H1 (cell line): ENCODE measurements around the gene GPD1L. TPM values are rescaled to one million over a fixed set of nuclear protein-coding genes. Genes with fewer than 3 reads are reported as not detected.
"Not testable (repeated sequence)": the region's sequence is repeated elsewhere in the genome, so short reads cannot be mapped to it uniquely, and the experiment has no call there.

ENCODE experiments used
- CTCF ChIA-PET: fragments of 300-600 bp; sonication (Branson Sonifier 250); formaldehyde crosslinking; loops from one replicate; lab custom pipeline; 2021; ENCODE audit not compliant: partially characterized antibody; lab: Charles Lee
- POLR2A ChIA-PET: fragments of 300-600 bp; sonication (Branson Sonifier 250); formaldehyde crosslinking; loops from one replicate; lab custom pipeline; 2021; ENCODE audit warnings: inconsistent platforms; ENCODE audit not compliant: partially characterized antibody; lab: Charles Lee
- DNase-seq, 2 experiments: peaks; one replicate each; pipeline versions ENCODE4 v3.0.0 to v3.0.0-alpha.2; 2010 to 2022; ENCODE audit warnings: low spot score in 2 of 2, low read depth in 1 of 2, mixed read lengths in 1 of 2
- FAIRE-seq: peaks from 2 replicates; lab custom pipeline; 2011; peaks lifted over from hg19 to GRCh38; lab: Jason Lieb, UNC
- H2AFZ ChIP-seq: 2 replicates; pipeline ENCODE4 v1.8.1; 2012; ENCODE audit warnings: low read length, inconsistent platforms
- H2AK5ac ChIP-seq: 2 replicates; pipeline ENCODE4 v1.6.1; 2013; ENCODE audit warnings: low read depth, low read length
- H2BK120ac ChIP-seq: replicated peaks from 2 replicates; pipeline ENCODE3; 2013; ENCODE audit warnings: low read depth, low read length, inconsistent platforms
- H2BK12ac ChIP-seq: 2 replicates; pipeline ENCODE4 v1.6.1; 2013; ENCODE audit warnings: low read depth, low read length
- H2BK15ac ChIP-seq: 2 replicates; pipeline ENCODE4 v1.6.1; 2013; ENCODE audit warnings: low read length
- H2BK20ac ChIP-seq: 2 replicates; pipeline ENCODE4 v1.6.1; 2013; ENCODE audit warnings: low read length
- H2BK5ac ChIP-seq: 2 replicates; pipeline ENCODE4 v1.6.1; 2013; ENCODE audit warnings: low read depth, low read length
- H3K14ac ChIP-seq: 2 replicates; pipeline ENCODE4 v1.6.1; 2013; ENCODE audit warnings: inconsistent platforms; ENCODE audit not compliant: insufficient read length
- H3K18ac ChIP-seq: 2 replicates; pipeline ENCODE4 v1.6.1; 2013; ENCODE audit warnings: low read length; ENCODE audit errors: extremely low read depth
- H3K23ac ChIP-seq: 2 replicates; pipeline ENCODE4 v1.6.1; 2013; ENCODE audit warnings: inconsistent platforms; ENCODE audit not compliant: insufficient read length
- H3K23me2 ChIP-seq: 2 replicates; pipeline ENCODE4 v1.6.1; 2013; ENCODE audit warnings: low read depth, low read length
- H3K27ac ChIP-seq: 2 replicates; pipeline ENCODE4 v1.6.1; 2011; ENCODE audit warnings: low read depth, low read length, inconsistent platforms
- H3K27me3 ChIP-seq, 4 experiments: replicated peaks in 1 of 4; 1 replicate in 1 of 4; 2 replicates in 3 of 4; pipeline versions ENCODE4 v1.6.1 to v1.8.1; 2011 to 2013; ENCODE audit warnings: low read length in 3 of 4, mild to moderate bottlenecking in 3 of 4, inconsistent platforms in 2 of 4, mixed read lengths in 2 of 4, moderate library complexity in 1 of 4; ENCODE audit not compliant: control insufficient read depth in 3 of 4, insufficient read depth in 3 of 4; ENCODE audit errors: extremely low read depth in 1 of 4
- H3K36me3 ChIP-seq, 4 experiments: 2 replicates each; pipeline versions ENCODE4 v1.6.1 to v1.8.1; 2011 to 2013; ENCODE audit warnings: mild to moderate bottlenecking in 4 of 4, low read length in 3 of 4, moderate library complexity in 2 of 4, control low read depth in 1 of 4, inconsistent platforms in 1 of 4; ENCODE audit not compliant: insufficient read depth in 4 of 4, control insufficient read depth in 2 of 4
- H3K4ac ChIP-seq: replicated peaks from 2 replicates; pipeline ENCODE3; 2013; ENCODE audit warnings: low read length, low read depth, mixed read lengths, inconsistent platforms; ENCODE audit not compliant: insufficient read length
- H3K4me1 ChIP-seq, 4 experiments: replicated peaks in 1 of 4; 1 replicate in 1 of 4; 2 replicates in 3 of 4; pipeline versions ENCODE4 v1.6.1 to v1.8.1; 2011 to 2013; ENCODE audit warnings: low read length in 3 of 4, inconsistent platforms in 2 of 4, mixed read lengths in 1 of 4; ENCODE audit not compliant: insufficient read depth in 4 of 4, control insufficient read depth in 3 of 4
- H3K4me2 ChIP-seq, 2 experiments: 2 replicates each; pipeline versions ENCODE4 v1.6.1 to v1.8.1; 2011 to 2013; ENCODE audit warnings: low read depth in 2 of 2, low read length in 2 of 2, control low read depth in 1 of 2, inconsistent platforms in 1 of 2, mild to moderate bottlenecking in 1 of 2; ENCODE audit not compliant: insufficient read depth in 1 of 2
- H3K4me3 ChIP-seq, 4 experiments: fragments of 200-600, 300-600 bp in 1 of 4; sonication (generic), shearing (Covaris generic), sonication (Bioruptor Twin) in 1 of 4; 2 replicates each; pipeline versions ENCODE4 v1.5.1 to v1.8.1; 2011 to 2016; ENCODE audit warnings: low read length in 4 of 4, low read depth in 3 of 4, control low read depth in 2 of 4, inconsistent platforms in 2 of 4, mild to moderate bottlenecking in 2 of 4, mixed read lengths in 1 of 4, moderate library complexity in 1 of 4; ENCODE audit not compliant: insufficient read depth in 2 of 4; ENCODE audit errors: extremely low read depth in 1 of 4
- H3K56ac ChIP-seq: replicated peaks from 2 replicates; pipeline ENCODE3; 2013; ENCODE audit warnings: low read depth, mild to moderate bottlenecking, mixed read lengths, low read length, inconsistent platforms; ENCODE audit not compliant: insufficient read length
- H3K79me1 ChIP-seq: 2 replicates; pipeline ENCODE4 v1.6.1; 2013; ENCODE audit warnings: low read depth, low read length, control low read depth
- H3K79me2 ChIP-seq, 2 experiments: 2 replicates each; pipeline versions ENCODE4 v1.6.1 to v1.8.1; 2012 to 2013; ENCODE audit warnings: low read length in 2 of 2, mild to moderate bottlenecking in 2 of 2, inconsistent platforms in 1 of 2; ENCODE audit not compliant: insufficient read depth in 2 of 2, control insufficient read depth in 1 of 2
- H3K9ac ChIP-seq, 4 experiments: replicated peaks in 1 of 4; 1 replicate in 1 of 4; 2 replicates in 3 of 4; pipeline versions ENCODE4 v1.6.1 to v1.8.1; 2011 to 2013; ENCODE audit warnings: low read depth in 3 of 4, low read length in 3 of 4, control low read depth in 2 of 4, mild to moderate bottlenecking in 2 of 4, moderate library complexity in 2 of 4, inconsistent platforms in 1 of 4; ENCODE audit errors: extremely low read depth in 1 of 4
- H3K9me3 ChIP-seq, 2 experiments: 2 replicates each; pipeline versions ENCODE4 v1.6.1 to v1.8.1; 2012 to 2013; ENCODE audit warnings: mild to moderate bottlenecking in 2 of 2, moderate library complexity in 2 of 2, control low read depth in 1 of 2, inconsistent platforms in 1 of 2, low read depth in 1 of 2, low read length in 1 of 2, mixed read lengths in 1 of 2; ENCODE audit not compliant: insufficient read depth in 2 of 2
- H4K20me1 ChIP-seq, 2 experiments: replicated peaks in 1 of 2; 2 replicates each; pipeline versions ENCODE3 to v1.8.1; 2011 to 2013; ENCODE audit warnings: inconsistent platforms in 2 of 2, low read length in 2 of 2, mild to moderate bottlenecking in 1 of 2; ENCODE audit not compliant: insufficient read depth in 2 of 2, control insufficient read depth in 1 of 2
- H4K5ac ChIP-seq: 2 replicates; pipeline ENCODE4 v1.6.1; 2013; ENCODE audit warnings: low read length, low read depth, mixed read lengths, inconsistent platforms; ENCODE audit not compliant: insufficient read length
- H4K8ac ChIP-seq: 2 replicates; pipeline ENCODE4 v1.8.0; 2013; ENCODE audit warnings: mild to moderate bottlenecking, moderate library complexity, low read length, inconsistent platforms; ENCODE audit not compliant: insufficient read depth; ENCODE audit errors: extremely low read depth
- H4K91ac ChIP-seq: replicated peaks from 2 replicates; pipeline ENCODE3; 2013; ENCODE audit warnings: low read length, mixed read lengths, inconsistent platforms; ENCODE audit not compliant: insufficient read length
- CEBPB ChIP-seq: IDR thresholded peaks from 2 replicates; pipeline ENCODE4 v1.6.1; 2012; ENCODE audit warnings: low read depth, low read length
- CHD1 ChIP-seq: IDR thresholded peaks from 2 replicates; pipeline ENCODE4 v1.6.1; 2012; ENCODE audit warnings: low read depth, low read length, improper control_type of control experiment
- E2F6 ChIP-seq: IDR thresholded peaks from 2 replicates; pipeline ENCODE4 v1.6.1; 2012; ENCODE audit warnings: inconsistent platforms
- POLR2AphosphoS5 ChIP-seq: IDR thresholded peaks from 2 replicates; pipeline ENCODE4 v1.6.1; 2011; ENCODE audit warnings: low read depth, low read length
- SP2 ChIP-seq: IDR thresholded peaks from 2 replicates; pipeline ENCODE4 v1.6.1; 2012; ENCODE audit warnings: mild to moderate bottlenecking, low read length, inconsistent platforms
- SRF ChIP-seq: IDR thresholded peaks from 2 replicates; pipeline ENCODE4 v1.6.1; 2011; ENCODE audit warnings: mild to moderate bottlenecking, low read depth, low read length, moderate library complexity
- WGBS, 2 experiments: shearing (Covaris generic) in 1 of 2; methylation state at CpG; one replicate each; pipeline versions ENCODE4 v1.1.6 to v1.1.7; 2013 to 2015; ENCODE audit warnings: low lambda C conversion rate in 2 of 2, mixed read lengths in 2 of 2, inconsistent platforms in 1 of 2, low coverage in 1 of 2, missing lambda C conversion rate in 1 of 2; ENCODE audit not compliant: insufficient replicate concordance in 2 of 2, insufficient coverage in 1 of 2, insufficient read length in 1 of 2; ENCODE audit errors: extremely low coverage in 1 of 2, missing lambda C conversion rate in 1 of 2; 5-methylcytosine and 5-hydroxymethylcytosine counted together
- polyA plus RNA-seq, 7 experiments: library from polyadenylated mRNA; depleted of rRNA in 3 of 7; stranded (reverse) in 5 of 7; unstranded in 2 of 7; fragments of >200 nt in 5 of 7; fragments of 200-250 nt in 2 of 7; gene quantifications; 1 replicate in 5 of 7; 2 replicates in 1 of 7; 4 replicates in 1 of 7; pipeline versions ENCODE4 v1.2.1 to v1.2.3, GENCODE V29; 2011 to 2013; ENCODE audit warnings: missing spikeins in 2 of 7, mixed read lengths in 2 of 7
- total RNA-seq: library from RNA; stranded (reverse); fragmentation: NEBNext Ultra II Directional; extraction: Animal tissue kit (Norgen Biotek cat#: 25700); gene quantifications from 2 replicates; pipeline ENCODE4 v1.2.1, GENCODE V29; 2021
- TF ChIP-seq, protein P1 (sequence below): IDR thresholded peaks from 2 replicates; pipeline ENCODE4 v1.6.1; 2012; ENCODE audit warnings: low read length, inconsistent platforms

The GPD1L gene
- total and polyA plus RNA-seq, 2 of the 8 experiments (the other 6 are each of a cell fraction or from before 2014, with no cell fraction given), result 2.4 to 8.4 TPM

DNA sequence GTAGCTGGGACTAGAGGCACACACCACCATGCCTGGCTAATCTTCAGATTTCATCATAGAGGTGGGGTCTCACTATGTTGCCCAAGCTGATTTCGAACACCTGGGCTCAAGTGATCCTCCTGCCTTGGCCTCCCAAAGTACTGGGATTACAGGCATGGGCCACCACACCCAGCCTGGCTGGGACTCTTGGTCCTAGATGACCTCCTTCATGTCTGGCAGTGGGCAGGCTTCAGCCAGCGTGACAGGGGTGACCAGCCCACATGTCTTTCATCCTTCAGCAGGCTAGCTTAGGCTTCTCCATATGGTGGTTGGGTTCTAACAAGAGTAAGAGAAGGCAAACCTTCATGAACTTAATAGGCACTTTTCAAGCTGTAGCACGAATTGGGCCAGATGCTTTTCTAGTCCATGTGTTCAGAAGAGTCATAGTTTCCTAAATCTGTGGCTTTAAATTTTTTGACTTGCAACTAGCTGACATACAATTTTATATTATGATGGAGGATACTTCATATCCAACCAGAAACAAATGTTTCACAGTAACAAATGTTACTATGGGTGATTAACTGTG, 7.6 kb downstream of the GPD1L start (continued):
- TF ChIP-seq CHD1 (no peak), SP2 (no peak), E2F6 (no peak), POLR2AphosphoS5 (no peak), SRF (no peak), CEBPB (no peak)
- TF ChIP-seq, protein P1, sequence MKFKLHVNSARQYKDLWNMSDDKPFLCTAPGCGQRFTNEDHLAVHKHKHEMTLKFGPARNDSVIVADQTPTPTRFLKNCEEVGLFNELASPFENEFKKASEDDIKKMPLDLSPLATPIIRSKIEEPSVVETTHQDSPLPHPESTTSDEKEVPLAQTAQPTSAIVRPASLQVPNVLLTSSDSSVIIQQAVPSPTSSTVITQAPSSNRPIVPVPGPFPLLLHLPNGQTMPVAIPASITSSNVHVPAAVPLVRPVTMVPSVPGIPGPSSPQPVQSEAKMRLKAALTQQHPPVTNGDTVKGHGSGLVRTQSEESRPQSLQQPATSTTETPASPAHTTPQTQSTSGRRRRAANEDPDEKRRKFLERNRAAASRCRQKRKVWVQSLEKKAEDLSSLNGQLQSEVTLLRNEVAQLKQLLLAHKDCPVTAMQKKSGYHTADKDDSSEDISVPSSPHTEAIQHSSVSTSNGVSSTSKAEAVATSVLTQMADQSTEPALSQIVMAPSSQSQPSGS, result no peak

- POLR2A ChIA-PET, H2BK12ac ChIP-seq, H2AFZ ChIP-seq, H3K4me2 ChIP-seq, H3K18ac ChIP-seq, H4K20me1 ChIP-seq, H3K56ac ChIP-seq, H3K9me3 ChIP-seq, H3K9ac ChIP-seq, H3K4me3 ChIP-seq, H4K91ac ChIP-seq, H2BK20ac ChIP-seq, H3K4me1 ChIP-seq, FAIRE-seq, H3K23ac ChIP-seq, H2BK15ac ChIP-seq, H2BK5ac ChIP-seq, H3K79me1 ChIP-seq, H3K79me2 ChIP-seq, H3K36me3 ChIP-seq, H2BK120ac ChIP-seq, H3K23me2 ChIP-seq, H2AK5ac ChIP-seq, H3K14ac ChIP-seq, H3K27me3 ChIP-seq, H4K8ac ChIP-seq, H3K27ac ChIP-seq, H4K5ac ChIP-seq, H3K4ac ChIP-seq, DNase-seq: not testable (repeated sequence)
- CTCF ChIA-PET, result interaction anchor here (1.1 to 1.4 kb wide), 2 partner anchors 40 to 98 kb away, joined by 3 to 4 read pairs; no protein-coding TSS in a partner anchor
- 92% methylated on average over 19 of the region's 19 CpGs; no CpG with 5 or more reads in 1 of the 2 experiments for WGBS, 2 experiments
These were observed 8.3 kb downstream of the GPD1L start for GRCh38 chr3:32114546-32115386.
